HEK293 (cell line): ENCODE data around the gene P2RY4.

Experiments used
- CTCF ChIA-PET: fragments of 350-600 bp; formaldehyde crosslinking; extraction: SDS; loops from one replicate; lab custom pipeline; 2021; ENCODE audit warnings: antibody characterized with exemption; lab: Yijun Ruan, JAX
- POLR2A ChIA-PET: fragments of 300-600 bp; formaldehyde crosslinking; extraction: SDS; loops from one replicate; lab custom pipeline; 2020; ENCODE audit warnings: antibody characterized with exemption, inconsistent platforms; lab: Yijun Ruan, JAX
- H3K27ac ChIP-seq: fragments of 200-500 bp; sonication (Bioruptor generic); 2 replicates; pipeline ENCODE4 v1.5.1; 2014; ENCODE audit warnings: low read depth, low read length, control low read depth, inconsistent platforms; ENCODE audit errors: extremely low read depth
- H3K36me3 ChIP-seq, 2 experiments: fragments of 200-500 bp in 1 of 2; sonication (Bioruptor generic) in 1 of 2; 1 replicate in 1 of 2; 2 replicates in 1 of 2; pipeline ENCODE4 v1.5.1; 2014 to 2017; ENCODE audit warnings: inconsistent platforms in 2 of 2, low read length in 2 of 2; ENCODE audit not compliant: control insufficient read depth in 2 of 2, insufficient read depth in 1 of 2
- H3K4me1 ChIP-seq: fragments of 200-500 bp; sonication (Bioruptor generic); 2 replicates; pipeline ENCODE4 v1.5.1; 2014; ENCODE audit warnings: mild to moderate bottlenecking, low read length, inconsistent platforms; ENCODE audit not compliant: control insufficient read depth, insufficient read depth
- H3K4me3 ChIP-seq: 2 replicates; pipeline ENCODE4 v1.5.1; 2011; ENCODE audit warnings: low read depth, mild to moderate bottlenecking, control low read depth, low read length, moderate library complexity
- H3K9me3 ChIP-seq: fragments of 200-500 bp; sonication (Bioruptor generic); 2 replicates; pipeline ENCODE4 v1.5.1; 2014; ENCODE audit warnings: low read depth, low read length, inconsistent platforms; ENCODE audit not compliant: control insufficient read depth, insufficient read depth
- GLI2 ChIP-seq: fragments of 450-650 bp; formaldehyde crosslinking; IDR thresholded peaks from 2 replicates; pipeline ENCODE4; 2017; ENCODE audit warnings: missing biosample characterization, missing genetic modification characterization, low read depth, borderline replicate concordance
- GLIS2 ChIP-seq: fragments of 450-650 bp; formaldehyde crosslinking; IDR thresholded peaks from 2 replicates; pipeline ENCODE4 v1.5.1; 2016; ENCODE audit warnings: missing biosample characterization, missing genetic modification characterization
- KLF8 ChIP-seq: fragments of 450-650 bp; formaldehyde crosslinking; IDR thresholded peaks from 2 replicates; pipeline ENCODE4 v1.5.1; 2016; ENCODE audit warnings: missing biosample characterization, missing genetic modification characterization
- MZF1 ChIP-seq: fragments of 450-650 bp; formaldehyde crosslinking; IDR thresholded peaks from 2 replicates; pipeline ENCODE4 v1.5.1; 2017; ENCODE audit warnings: missing biosample characterization, missing genetic modification characterization, borderline replicate concordance
- OVOL3 ChIP-seq: fragments of 450-650 bp; formaldehyde crosslinking; IDR thresholded peaks from 2 replicates; pipeline ENCODE4 v1.5.1; 2016; ENCODE audit warnings: missing biosample characterization, missing genetic modification characterization
- SCRT1 ChIP-seq: fragments of 450-650 bp; formaldehyde crosslinking; IDR thresholded peaks from 2 replicates; pipeline ENCODE4 v1.5.1; 2016; ENCODE audit warnings: missing biosample characterization, missing genetic modification characterization, borderline replicate concordance
- ZBTB21 ChIP-seq: fragments of 450-650 bp; formaldehyde crosslinking; IDR thresholded peaks from 2 replicates; pipeline ENCODE4 v1.5.1; 2017; ENCODE audit warnings: missing biosample characterization, missing genetic modification characterization
- ZEB2 ChIP-seq: fragments of 450-650 bp; formaldehyde crosslinking; IDR thresholded peaks from 2 replicates; pipeline ENCODE4 v1.5.1; 2016; ENCODE audit warnings: missing biosample characterization, missing genetic modification characterization
- ZFHX2 ChIP-seq: fragments of 450-650 bp; formaldehyde crosslinking; conservative IDR thresholded peaks from 2 replicates; pipeline ENCODE4 v1.5.1; 2016; ENCODE audit warnings: missing biosample characterization, missing genetic modification characterization
- ZNF133 ChIP-seq: fragments of 450-650 bp; formaldehyde crosslinking; IDR thresholded peaks from 2 replicates; pipeline ENCODE4 v1.5.1; 2016; ENCODE audit warnings: missing biosample characterization, missing genetic modification characterization
- ZNF146 ChIP-seq: fragments of 450-650 bp; formaldehyde crosslinking; IDR thresholded peaks from 2 replicates; pipeline ENCODE4 v1.5.1; 2016; ENCODE audit warnings: missing biosample characterization, missing genetic modification characterization
- ZNF266 ChIP-seq: fragments of 450-650 bp; formaldehyde crosslinking; IDR thresholded peaks from 2 replicates; pipeline ENCODE4 v1.5.1; 2016; ENCODE audit warnings: missing biosample characterization, missing genetic modification characterization, low read depth
- ZNF394 ChIP-seq: fragments of 450-650 bp; formaldehyde crosslinking; IDR thresholded peaks from 2 replicates; pipeline ENCODE4 v1.5.1; 2016; ENCODE audit warnings: missing biosample characterization, missing genetic modification characterization, mild to moderate bottlenecking, moderate library complexity, borderline replicate concordance
- ZNF521 ChIP-seq: fragments of 450-650 bp; formaldehyde crosslinking; IDR thresholded peaks from 2 replicates; pipeline ENCODE4 v1.5.1; 2017; ENCODE audit warnings: missing biosample characterization, mild to moderate bottlenecking, missing genetic modification characterization
- ZNF560 ChIP-seq: fragments of 450-650 bp; formaldehyde crosslinking; IDR thresholded peaks from 2 replicates; pipeline ENCODE4 v1.5.1; 2017; ENCODE audit warnings: missing biosample characterization, missing genetic modification characterization, borderline replicate concordance
- ZNF621 ChIP-seq: fragments of 450-650 bp; formaldehyde crosslinking; IDR thresholded peaks from 2 replicates; pipeline ENCODE4 v1.5.1; 2017; ENCODE audit warnings: missing biosample characterization, missing genetic modification characterization
- ZNF701 ChIP-seq: fragments of 450-650 bp; formaldehyde crosslinking; IDR thresholded peaks from 2 replicates; pipeline ENCODE4 v1.5.1; 2016; ENCODE audit warnings: missing biosample characterization, missing genetic modification characterization
- ZNF768 ChIP-seq: fragments of 450-650 bp; formaldehyde crosslinking; IDR thresholded peaks from 2 replicates; pipeline ENCODE4 v1.5.1; 2018; ENCODE audit warnings: missing biosample characterization, mild to moderate bottlenecking, missing genetic modification characterization
- TF ChIP-seq, protein P1 (sequence below): fragments of 450-650 bp; formaldehyde crosslinking; IDR thresholded peaks from 2 replicates; pipeline ENCODE4 v1.5.1; 2016; ENCODE audit warnings: missing biosample characterization, missing genetic modification characterization
- TF ChIP-seq, protein P2 (sequence below): fragments of 450-650 bp; formaldehyde crosslinking; IDR thresholded peaks from 2 replicates; pipeline ENCODE4 v1.5.1; 2016; ENCODE audit warnings: missing biosample characterization, missing genetic modification characterization
- TF ChIP-seq, protein P3 (sequence below): fragments of 450-650 bp; formaldehyde crosslinking; conservative IDR thresholded peaks from 2 replicates; pipeline ENCODE4 v1.5.1; 2016; ENCODE audit warnings: low read depth, missing biosample characterization, missing genetic modification characterization
- TF ChIP-seq, protein P4 (sequence below): fragments of 450-650 bp; formaldehyde crosslinking; IDR thresholded peaks from 2 replicates; pipeline ENCODE4 v1.5.1; 2016; ENCODE audit warnings: missing biosample characterization, missing genetic modification characterization
- TF ChIP-seq, protein P5 (sequence below): fragments of 450-650 bp; IDR thresholded peaks from 2 replicates; pipeline ENCODE4 v1.5.1; 2018; ENCODE audit warnings: missing biosample characterization, mild to moderate bottlenecking, missing genetic modification characterization
- TF ChIP-seq, protein P6 (sequence below): fragments of 450-650 bp; formaldehyde crosslinking; IDR thresholded peaks from 2 replicates; pipeline ENCODE4 v1.5.1; 2016; ENCODE audit warnings: missing biosample characterization, missing genetic modification characterization, borderline replicate concordance

Gene P2RY4

DNA sequence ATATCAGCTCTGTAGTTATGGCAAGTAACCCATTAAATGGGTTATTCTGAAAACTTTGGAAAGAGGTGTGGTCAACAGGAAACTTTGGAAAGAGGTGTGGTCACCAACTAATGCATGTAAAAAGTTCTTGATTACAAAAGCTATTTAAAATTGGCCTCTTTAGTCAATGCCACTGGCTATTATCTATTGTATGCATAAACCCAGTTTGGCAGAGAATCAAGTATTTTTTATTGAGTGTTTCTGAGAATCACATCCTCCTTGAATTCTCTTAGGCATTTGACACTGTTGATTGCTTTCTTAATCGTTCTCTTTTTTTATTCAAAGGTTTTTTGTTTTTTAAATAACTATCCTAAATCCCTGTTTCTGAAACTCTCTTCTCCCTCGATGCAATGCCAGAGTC lies 7.5 kb downstream of the P2RY4 start (continued):
- TF ChIP-seq, protein P1, sequence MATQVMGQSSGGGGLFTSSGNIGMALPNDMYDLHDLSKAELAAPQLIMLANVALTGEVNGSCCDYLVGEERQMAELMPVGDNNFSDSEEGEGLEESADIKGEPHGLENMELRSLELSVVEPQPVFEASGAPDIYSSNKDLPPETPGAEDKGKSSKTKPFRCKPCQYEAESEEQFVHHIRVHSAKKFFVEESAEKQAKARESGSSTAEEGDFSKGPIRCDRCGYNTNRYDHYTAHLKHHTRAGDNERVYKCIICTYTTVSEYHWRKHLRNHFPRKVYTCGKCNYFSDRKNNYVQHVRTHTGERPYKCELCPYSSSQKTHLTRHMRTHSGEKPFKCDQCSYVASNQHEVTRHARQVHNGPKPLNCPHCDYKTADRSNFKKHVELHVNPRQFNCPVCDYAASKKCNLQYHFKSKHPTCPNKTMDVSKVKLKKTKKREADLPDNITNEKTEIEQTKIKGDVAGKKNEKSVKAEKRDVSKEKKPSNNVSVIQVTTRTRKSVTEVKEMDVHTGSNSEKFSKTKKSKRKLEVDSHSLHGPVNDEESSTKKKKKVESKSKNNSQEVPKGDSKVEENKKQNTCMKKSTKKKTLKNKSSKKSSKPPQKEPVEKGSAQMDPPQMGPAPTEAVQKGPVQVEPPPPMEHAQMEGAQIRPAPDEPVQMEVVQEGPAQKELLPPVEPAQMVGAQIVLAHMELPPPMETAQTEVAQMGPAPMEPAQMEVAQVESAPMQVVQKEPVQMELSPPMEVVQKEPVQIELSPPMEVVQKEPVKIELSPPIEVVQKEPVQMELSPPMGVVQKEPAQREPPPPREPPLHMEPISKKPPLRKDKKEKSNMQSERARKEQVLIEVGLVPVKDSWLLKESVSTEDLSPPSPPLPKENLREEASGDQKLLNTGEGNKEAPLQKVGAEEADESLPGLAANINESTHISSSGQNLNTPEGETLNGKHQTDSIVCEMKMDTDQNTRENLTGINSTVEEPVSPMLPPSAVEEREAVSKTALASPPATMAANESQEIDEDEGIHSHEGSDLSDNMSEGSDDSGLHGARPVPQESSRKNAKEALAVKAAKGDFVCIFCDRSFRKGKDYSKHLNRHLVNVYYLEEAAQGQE (tag by site-specific recombination), result no peak
- TF ChIP-seq ZNF394 (no peak), OVOL3 (tag by site-specific recombination) (no peak), SCRT1 (tag by site-specific recombination) (no peak), KLF8 (no peak), ZNF768 (tag by site-specific recombination) (no peak), ZNF146 (no peak), MZF1 (no peak), GLIS2 (tag by site-specific recombination) (no peak), ZNF621 (tag by site-specific recombination) (no peak), ZNF560 (tag by site-specific recombination) (no peak)
- TF ChIP-seq, protein P2, sequence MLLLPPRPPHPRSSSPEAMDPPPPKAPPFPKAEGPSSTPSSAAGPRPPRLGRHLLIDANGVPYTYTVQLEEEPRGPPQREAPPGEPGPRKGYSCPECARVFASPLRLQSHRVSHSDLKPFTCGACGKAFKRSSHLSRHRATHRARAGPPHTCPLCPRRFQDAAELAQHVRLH (tag by site-specific recombination), result no peak
- TF ChIP-seq, protein P3, sequence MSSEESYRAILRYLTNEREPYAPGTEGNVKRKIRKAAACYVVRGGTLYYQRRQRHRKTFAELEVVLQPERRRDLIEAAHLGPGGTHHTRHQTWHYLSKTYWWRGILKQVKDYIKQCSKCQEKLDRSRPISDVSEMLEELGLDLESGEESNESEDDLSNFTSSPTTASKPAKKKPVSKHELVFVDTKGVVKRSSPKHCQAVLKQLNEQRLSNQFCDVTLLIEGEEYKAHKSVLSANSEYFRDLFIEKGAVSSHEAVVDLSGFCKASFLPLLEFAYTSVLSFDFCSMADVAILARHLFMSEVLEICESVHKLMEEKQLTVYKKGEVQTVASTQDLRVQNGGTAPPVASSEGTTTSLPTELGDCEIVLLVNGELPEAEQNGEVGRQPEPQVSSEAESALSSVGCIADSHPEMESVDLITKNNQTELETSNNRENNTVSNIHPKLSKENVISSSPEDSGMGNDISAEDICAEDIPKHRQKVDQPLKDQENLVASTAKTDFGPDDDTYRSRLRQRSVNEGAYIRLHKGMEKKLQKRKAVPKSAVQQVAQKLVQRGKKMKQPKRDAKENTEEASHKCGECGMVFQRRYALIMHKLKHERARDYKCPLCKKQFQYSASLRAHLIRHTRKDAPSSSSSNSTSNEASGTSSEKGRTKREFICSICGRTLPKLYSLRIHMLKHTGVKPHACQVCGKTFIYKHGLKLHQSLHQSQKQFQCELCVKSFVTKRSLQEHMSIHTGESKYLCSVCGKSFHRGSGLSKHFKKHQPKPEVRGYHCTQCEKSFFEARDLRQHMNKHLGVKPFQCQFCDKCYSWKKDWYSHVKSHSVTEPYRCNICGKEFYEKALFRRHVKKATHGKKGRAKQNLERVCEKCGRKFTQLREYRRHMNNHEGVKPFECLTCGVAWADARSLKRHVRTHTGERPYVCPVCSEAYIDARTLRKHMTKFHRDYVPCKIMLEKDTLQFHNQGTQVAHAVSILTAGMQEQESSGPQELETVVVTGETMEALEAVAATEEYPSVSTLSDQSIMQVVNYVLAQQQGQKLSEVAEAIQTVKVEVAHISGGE (tag by site-specific recombination), result no peak

DNA sequence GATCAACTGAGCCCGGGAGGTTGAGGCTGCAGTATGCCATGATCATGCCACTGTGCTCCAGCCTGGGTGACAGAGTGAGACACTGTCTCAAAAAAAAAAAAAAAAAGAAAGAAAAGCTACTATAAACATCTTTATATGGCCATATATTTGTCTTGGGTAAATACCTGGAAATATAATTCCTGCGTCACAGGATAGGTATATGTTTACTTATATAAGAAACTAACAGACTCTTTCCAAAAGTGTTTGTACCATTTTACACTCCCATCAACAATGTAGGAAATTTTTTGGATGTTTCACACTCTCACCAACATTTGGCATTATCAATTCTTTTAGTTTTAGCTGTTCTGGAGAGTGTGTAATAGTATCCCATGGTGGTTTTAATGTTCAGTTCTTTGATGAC lies 12.8 kb downstream of the P2RY4 start:
- H3K9me3 ChIP-seq, result no peaks in the 10 kb centered on the region; the same call in 1 of the 2 replicates
- no peak overlapping the region for H3K4me3 ChIP-seq
- H3K36me3 ChIP-seq, result no peaks in the 10 kb centered on the region
- H3K4me1 ChIP-seq, result no peaks in the 10 kb centered on the region
- CTCF ChIA-PET, result interaction anchor here (0.5 kb wide), 1 partner anchor 1110 kb away, joined by 3 read pairs; no protein-coding TSS in a partner anchor
- POLR2A ChIA-PET, result no interaction called here
- H3K27ac ChIP-seq, result no peak overlapping the region
- TF ChIP-seq ZEB2 (no peak), GLI2 (tag by site-specific recombination) (no peak), ZFHX2 (tag by site-specific recombination) (no peak), ZBTB21 (tag by site-specific recombination) (no peak), ZNF133 (tag by site-specific recombination) (no peak), ZNF521 (tag by site-specific recombination) (no peak), ZNF266 (tag by site-specific recombination) (no peak), ZNF701 (no peak)
- TF ChIP-seq, protein P4, sequence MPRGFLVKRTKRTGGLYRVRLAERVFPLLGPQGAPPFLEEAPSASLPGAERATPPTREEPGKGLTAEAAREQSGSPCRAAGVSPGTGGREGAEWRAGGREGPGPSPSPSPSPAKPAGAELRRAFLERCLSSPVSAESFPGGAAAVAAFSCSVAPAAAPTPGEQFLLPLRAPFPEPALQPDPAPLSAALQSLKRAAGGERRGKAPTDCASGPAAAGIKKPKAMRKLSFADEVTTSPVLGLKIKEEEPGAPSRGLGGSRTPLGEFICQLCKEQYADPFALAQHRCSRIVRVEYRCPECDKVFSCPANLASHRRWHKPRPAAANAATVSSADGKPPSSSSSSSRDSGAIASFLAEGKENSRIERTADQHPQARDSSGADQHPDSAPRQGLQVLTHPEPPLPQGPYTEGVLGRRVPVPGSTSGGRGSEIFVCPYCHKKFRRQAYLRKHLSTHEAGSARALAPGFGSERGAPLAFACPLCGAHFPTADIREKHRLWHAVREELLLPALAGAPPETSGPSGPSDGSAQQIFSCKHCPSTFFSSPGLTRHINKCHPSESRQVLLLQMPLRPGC, result no peak
- TF ChIP-seq, protein P5, sequence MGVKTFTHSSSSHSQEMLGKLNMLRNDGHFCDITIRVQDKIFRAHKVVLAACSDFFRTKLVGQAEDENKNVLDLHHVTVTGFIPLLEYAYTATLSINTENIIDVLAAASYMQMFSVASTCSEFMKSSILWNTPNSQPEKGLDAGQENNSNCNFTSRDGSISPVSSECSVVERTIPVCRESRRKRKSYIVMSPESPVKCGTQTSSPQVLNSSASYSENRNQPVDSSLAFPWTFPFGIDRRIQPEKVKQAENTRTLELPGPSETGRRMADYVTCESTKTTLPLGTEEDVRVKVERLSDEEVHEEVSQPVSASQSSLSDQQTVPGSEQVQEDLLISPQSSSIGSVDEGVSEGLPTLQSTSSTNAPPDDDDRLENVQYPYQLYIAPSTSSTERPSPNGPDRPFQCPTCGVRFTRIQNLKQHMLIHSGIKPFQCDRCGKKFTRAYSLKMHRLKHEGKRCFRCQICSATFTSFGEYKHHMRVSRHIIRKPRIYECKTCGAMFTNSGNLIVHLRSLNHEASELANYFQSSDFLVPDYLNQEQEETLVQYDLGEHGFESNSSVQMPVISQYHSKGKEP (tag by site-specific recombination), result no peak
- TF ChIP-seq, protein P6, sequence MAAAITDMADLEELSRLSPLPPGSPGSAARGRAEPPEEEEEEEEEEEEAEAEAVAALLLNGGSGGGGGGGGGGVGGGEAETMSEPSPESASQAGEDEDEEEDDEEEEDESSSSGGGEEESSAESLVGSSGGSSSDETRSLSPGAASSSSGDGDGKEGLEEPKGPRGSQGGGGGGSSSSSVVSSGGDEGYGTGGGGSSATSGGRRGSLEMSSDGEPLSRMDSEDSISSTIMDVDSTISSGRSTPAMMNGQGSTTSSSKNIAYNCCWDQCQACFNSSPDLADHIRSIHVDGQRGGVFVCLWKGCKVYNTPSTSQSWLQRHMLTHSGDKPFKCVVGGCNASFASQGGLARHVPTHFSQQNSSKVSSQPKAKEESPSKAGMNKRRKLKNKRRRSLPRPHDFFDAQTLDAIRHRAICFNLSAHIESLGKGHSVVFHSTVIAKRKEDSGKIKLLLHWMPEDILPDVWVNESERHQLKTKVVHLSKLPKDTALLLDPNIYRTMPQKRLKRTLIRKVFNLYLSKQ, result no peak
